A673 (cell line): ENCODE data around the gene LRBA. TPM values are rescaled to one million over a fixed set of nuclear protein-coding genes. Genes with fewer than 3 reads are reported as not detected.

Source experiments
- BruUV-seq: library from RNA; stranded (reverse); fragments of 400-500 nt; replicated peaks from 2 replicates; lab custom pipeline; 2021; lab: Mats Ljungman, UMichigan
- CTCF ChIA-PET: fragments of 300-600 bp; sonication (Branson Sonifier 250); formaldehyde crosslinking; loops from one replicate; lab custom pipeline; 2022; ENCODE audit warnings: antibody characterized with exemption; lab: Charles Lee
- POLR2A ChIA-PET: fragments of 300-600 bp; sonication (Branson Sonifier 250); formaldehyde crosslinking; loops from one replicate; lab custom pipeline; 2022; ENCODE audit warnings: antibody characterized with exemption; ENCODE audit not compliant: low non-redundant PET; lab: Charles Lee
- DNase-seq: peaks from one replicate; pipeline ENCODE4 v3.0.0-alpha.2; 2015; ENCODE audit warnings: low spot score
- H3K27ac ChIP-seq: fragments of 200-600 bp; sonication (generic); 2 replicates; pipeline ENCODE4 v1.5.1; 2016; ENCODE audit warnings: mixed run types, low read depth, mild to moderate bottlenecking, mixed read lengths, antibody characterized with exemption, low read length; ENCODE audit not compliant: poor library complexity, severe bottlenecking
- H3K27me3 ChIP-seq: fragments of 200-600 bp; sonication (generic); replicated peaks from 2 replicates; pipeline ENCODE4 v1.6.1; 2017; ENCODE audit warnings: mixed run types, low read depth, mild to moderate bottlenecking, mixed read lengths, antibody characterized with exemption, low read length; ENCODE audit not compliant: insufficient read depth, poor library complexity
- H3K36me3 ChIP-seq: fragments of 200-600 bp; sonication (generic); 2 replicates; pipeline ENCODE4 v1.6.1; 2016; ENCODE audit warnings: mixed run types, mild to moderate bottlenecking, mixed read lengths, antibody characterized with exemption, low read length; ENCODE audit not compliant: insufficient read depth, poor library complexity, severe bottlenecking
- H3K4me1 ChIP-seq: fragments of 200-600 bp; sonication (generic); 2 replicates; pipeline ENCODE4 v1.6.1; 2017; ENCODE audit warnings: mixed run types, mild to moderate bottlenecking, mixed read lengths, antibody characterized with exemption, low read length; ENCODE audit not compliant: insufficient read depth, poor library complexity, severe bottlenecking
- H3K4me3 ChIP-seq: fragments of 200-600 bp; sonication (generic); 2 replicates; pipeline ENCODE4 v1.5.1; 2016; ENCODE audit warnings: low read depth, mixed run types, mild to moderate bottlenecking, mixed read lengths, low read length; ENCODE audit not compliant: poor library complexity, severe bottlenecking
- H3K9me3 ChIP-seq: fragments of 200-600 bp; sonication (generic); 2 replicates; pipeline ENCODE4 v1.6.1; 2016; ENCODE audit warnings: mixed run types, low read depth, mild to moderate bottlenecking, mixed read lengths, antibody characterized with exemption, low read length; ENCODE audit not compliant: poor library complexity, severe bottlenecking
- CTCF ChIP-seq: fragments of 300-800, 200-600 bp; sonication (generic); conservative IDR thresholded peaks from 2 replicates; pipeline ENCODE4 v1.5.1; 2017; ENCODE audit warnings: low read depth, mild to moderate bottlenecking, antibody characterized with exemption, low read length, moderate library complexity, mixed read lengths
- EZH2 ChIP-seq: fragments of 200-600 bp; sonication (generic); IDR thresholded peaks from 2 replicates; pipeline ENCODE4 v1.6.1; 2017; ENCODE audit warnings: borderline replicate concordance, low read depth, mild to moderate bottlenecking, mixed read lengths, antibody characterized with exemption, low read length; ENCODE audit not compliant: poor library complexity, severe bottlenecking
- intact Hi-C: fragments of 100-400 bp; cut with micrococcal nuclease; formaldehyde crosslinking; loops from one replicate; pipeline ENCODE4 v1.10.0; 2022; ENCODE audit not compliant: unreplicated experiment
- total RNA-seq: library from RNA; stranded (reverse); gene quantifications from 2 replicates; pipeline ENCODE4 v1.2.3, GENCODE V29; 2021

LRBA gene
- total RNA-seq, 1 experiment from 2014 or later = 35.7 TPM

GRCh38 chr4:150355418-150355817 is 659.7 kb downstream of the LRBA start:
- no peaks in the 10 kb centered on the region for H3K36me3 ChIP-seq
- no TSS peak for BruUV-seq
- H3K9me3 ChIP-seq = no peaks in the 10 kb centered on the region
- ChIA-PET POLR2A (no interaction called here), CTCF (no interaction called here)
- peaks cover 42% of the 10 kb centered on the region for H3K4me1 ChIP-seq
- H3K27me3 ChIP-seq = no peaks in the 10 kb centered on the region
- peak overlapping the region; percentile 58 for H3K27ac ChIP-seq
- DNase-seq = no peak
- no peak overlapping the region for H3K4me3 ChIP-seq
- intact Hi-C loops = no loop called here
- TF ChIP-seq CTCF (no peak), EZH2 (no peak)

GRCh38 chr4:150354214-150354796 is 660.8 kb downstream of the LRBA start:
- H3K36me3 ChIP-seq = no peaks in the 10 kb centered on the region
- no peaks in the 10 kb centered on the region for H3K27me3 ChIP-seq
- peaks cover 42% of the 10 kb centered on the region for H3K4me1 ChIP-seq
- intact Hi-C loops = no loop called here
- no TSS peak for BruUV-seq
- H3K27ac ChIP-seq = no peak overlapping the region
- H3K9me3 ChIP-seq = no peaks in the 10 kb centered on the region
- POLR2A ChIA-PET = no interaction called here
- TF ChIP-seq CTCF (no peak), EZH2 (no peak)
- no peak for DNase-seq
- H3K4me3 ChIP-seq = no peak overlapping the region
- CTCF ChIA-PET = no interaction called here

- BruUV-seq = no TSS peak
These were observed 667.0 kb downstream of the LRBA start for GRCh38 chr4:150348079-150348478.

More at GRCh38 chr4:150348079-150348478, 667.0 kb downstream of the LRBA start:
- Histone ChIP-seq H3K36me3 (no peaks in the 10 kb centered on the region), H3K27ac (no peak overlapping the region), H3K4me3 (no peak overlapping the region), H3K4me1 (peaks cover 19% of the 10 kb centered on the region), H3K9me3 (no peaks in the 10 kb centered on the region), H3K27me3 (no peaks in the 10 kb centered on the region)
- intact Hi-C loops = no loop called here
- TF ChIP-seq EZH2 = no peak
- TF ChIP-seq CTCF = no peak
- ChIA-PET CTCF (no interaction called here), POLR2A (interaction anchor here (0.6 kb wide), 1 partner anchor 216 kb away, joined by 3 read pairs; no protein-coding TSS in a partner anchor)
- DNase-seq = peak; percentile 72
